AML-193 (cell line): Measurements from ENCODE around the gene MCL1.
"Not testable (repeated sequence)": the region's sequence is repeated elsewhere in the genome, so short reads cannot be mapped to it uniquely, and the experiment has no call there.

ENCODE experiments used
- DNase-seq, 2 experiments: peaks; one replicate each; lab custom pipeline; 2025; lab: John Stamatoyannopoulos, UW

MCL1 gene

DNA sequence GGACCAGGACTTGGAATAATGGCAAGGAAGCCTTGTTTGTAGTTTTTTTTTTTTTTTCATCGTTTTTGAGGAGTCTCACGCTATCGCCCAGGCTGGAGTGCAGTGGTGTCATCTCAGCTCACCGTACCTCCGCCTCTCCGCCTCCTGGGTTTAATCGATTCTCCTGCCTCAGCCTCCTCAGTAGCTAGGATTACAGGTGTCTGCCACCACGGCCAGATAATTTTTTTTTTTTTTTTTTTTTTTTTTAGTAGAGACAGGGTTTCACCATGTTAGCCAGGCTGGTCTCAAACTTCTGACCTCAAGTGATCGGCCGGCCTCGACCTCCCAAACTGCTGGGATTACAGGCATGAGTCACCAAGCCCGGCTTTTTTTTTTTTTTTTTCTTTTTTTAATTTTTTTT is 23.0 kb upstream of the MCL1 start:
- DNase-seq = not testable (repeated sequence)

DNA sequence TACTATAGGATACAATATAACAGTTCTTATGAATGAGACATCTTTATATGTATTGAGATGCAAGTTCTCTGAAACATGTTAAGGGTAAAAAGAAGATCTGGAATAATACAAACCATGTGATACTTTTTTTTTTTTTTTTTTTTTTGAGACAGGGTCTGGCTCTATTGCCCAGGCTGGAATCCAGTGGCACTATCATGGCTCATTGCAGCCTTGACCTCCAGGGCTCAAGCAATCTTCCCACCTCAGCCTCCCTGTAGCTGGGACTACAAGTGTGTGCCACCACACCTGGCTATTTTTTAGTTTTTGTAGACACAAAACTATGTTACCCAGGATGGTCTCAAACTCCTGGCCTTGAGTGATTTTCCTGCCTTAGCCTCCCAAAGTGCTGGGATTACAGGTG is 22.1 kb upstream of the MCL1 start:
- no peak for DNase-seq

DNA sequence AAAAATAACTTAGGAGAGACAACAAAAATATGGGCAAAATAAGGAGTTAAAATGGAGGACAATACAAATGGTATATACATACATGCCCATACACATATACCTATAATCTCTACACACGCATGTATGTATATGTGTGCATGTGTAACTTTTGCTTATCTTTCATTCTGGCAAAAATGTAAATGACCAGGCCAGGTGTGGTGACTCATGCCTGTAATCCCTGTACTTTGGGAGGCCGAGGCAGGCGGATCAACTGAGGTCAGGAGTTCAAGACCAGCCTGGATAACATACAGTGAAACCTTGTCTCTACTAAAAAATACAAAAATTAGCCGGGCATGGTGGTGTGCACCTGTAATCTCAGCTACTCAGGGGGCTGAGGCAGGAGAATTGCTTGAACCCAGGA is 18.9 kb upstream of the MCL1 start:
- DNase-seq = not testable (repeated sequence)

DNA sequence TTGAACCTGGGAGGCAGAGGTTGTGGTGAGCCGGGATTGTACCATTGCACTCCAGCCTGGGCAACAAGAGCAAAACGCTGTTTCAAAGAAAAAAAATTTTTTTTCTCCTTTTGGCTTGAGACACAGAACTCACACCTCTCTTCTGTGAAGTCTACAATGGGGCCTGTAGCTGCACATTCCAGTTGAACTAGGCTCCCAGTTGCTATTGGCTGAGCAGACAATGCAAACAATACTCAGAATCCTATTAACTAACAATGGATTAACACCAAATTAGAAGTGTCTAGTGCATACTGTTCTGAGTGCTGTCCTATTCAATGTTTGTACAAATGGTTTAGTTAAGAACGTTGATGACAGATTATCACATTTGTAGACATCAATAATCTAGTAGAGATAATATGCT is 17.6 kb upstream of the MCL1 start:
- DNase-seq = no peak

DNA sequence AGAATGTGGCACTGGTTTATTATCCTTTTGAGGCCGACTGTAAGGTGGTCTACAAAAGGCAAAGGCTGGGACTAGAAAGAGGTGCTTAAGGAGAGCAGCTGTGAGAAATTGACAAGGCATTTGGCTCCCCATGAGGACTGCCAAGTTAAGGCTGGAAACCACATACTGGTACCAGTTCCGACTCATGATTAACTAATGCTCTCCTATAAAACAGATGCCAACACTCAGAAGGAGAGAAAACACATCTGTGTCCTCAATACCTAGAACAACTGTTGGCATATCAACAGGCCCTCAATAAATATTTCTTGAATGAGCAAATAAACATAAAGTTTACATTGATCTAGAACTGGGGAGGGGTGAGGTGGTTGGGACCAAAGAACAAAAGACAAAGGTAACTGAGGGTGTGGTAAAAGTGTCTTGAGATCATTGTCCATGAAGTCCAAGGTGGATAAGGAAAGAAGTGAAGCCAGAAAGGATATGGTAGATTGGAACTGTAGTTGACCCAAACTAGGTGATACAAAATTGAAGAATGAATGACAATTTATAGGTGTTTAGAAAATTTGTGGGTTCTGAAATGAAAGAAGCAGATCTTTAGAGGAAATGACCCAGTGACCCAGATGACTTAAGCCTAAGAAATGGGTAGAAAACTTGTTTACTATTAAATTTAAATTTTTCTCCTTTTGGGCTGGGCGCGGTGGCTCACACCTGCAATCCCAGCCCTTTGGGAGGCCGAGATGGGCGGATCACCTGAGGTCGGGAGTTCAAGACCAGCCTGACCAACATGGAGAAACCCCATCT is 16.9 kb upstream of the MCL1 start:
- DNase-seq = no peak

DNA sequence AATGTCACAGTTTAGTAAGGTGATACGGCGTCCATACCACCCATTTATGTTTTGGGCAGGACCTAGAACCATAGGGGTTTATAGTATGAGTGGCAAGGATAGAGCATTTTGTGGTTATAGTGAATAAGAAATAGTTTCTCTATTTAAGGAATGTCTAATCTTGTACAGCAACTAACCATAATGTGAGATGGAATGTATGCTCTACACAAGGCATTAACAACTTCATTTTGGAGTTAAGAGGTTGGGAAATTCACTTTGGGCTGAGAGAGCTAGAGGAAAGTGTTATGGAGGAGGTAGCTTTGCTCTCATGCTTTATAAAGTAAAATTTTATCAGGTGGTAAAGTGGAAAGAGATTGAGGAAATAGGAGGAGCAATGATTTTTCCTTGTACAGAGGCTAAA is 3.0 kb upstream of the MCL1 start:
- no peak for DNase-seq

DNA sequence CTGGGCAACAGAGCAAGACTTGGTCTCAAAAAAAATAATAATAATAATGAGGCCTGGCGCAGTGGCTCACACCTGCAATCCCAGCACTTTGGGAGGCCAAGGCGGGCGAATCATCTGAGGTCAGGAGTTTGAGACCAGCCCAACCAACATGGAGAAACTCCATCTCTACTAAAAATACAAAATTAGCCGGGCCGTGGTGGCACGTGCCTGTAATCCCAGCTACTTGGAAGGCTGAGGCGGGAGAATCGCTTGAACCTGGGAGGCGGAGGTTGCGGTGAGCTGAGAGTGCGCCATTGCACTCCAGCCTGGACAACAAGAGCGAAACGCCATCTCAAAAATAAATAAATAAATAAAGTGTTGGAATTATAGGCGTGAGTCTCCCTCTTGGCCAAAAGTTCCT is 2.6 kb upstream of the MCL1 start:
- not testable (repeated sequence) for DNase-seq

DNA sequence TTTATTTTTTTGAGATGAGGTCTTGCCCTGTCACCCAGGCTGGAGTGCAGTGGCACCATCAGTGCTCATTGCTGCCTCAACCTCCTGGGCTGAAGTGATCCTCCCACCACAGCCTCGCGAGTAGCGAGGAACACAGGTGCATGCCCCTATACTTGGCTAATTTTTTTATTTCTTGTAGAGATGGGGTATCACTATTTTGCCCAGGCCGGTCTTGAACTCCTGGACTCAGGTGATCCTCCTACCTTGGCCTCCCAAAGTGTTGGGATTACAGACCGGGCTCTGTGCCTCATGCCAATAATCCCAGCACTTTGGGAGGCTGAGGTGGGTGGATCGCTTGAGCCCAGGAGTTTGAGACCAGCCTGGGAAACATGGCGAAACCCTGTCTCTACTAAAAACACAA is 2.0 kb upstream of the MCL1 start:
- not testable (repeated sequence) for DNase-seq

DNA sequence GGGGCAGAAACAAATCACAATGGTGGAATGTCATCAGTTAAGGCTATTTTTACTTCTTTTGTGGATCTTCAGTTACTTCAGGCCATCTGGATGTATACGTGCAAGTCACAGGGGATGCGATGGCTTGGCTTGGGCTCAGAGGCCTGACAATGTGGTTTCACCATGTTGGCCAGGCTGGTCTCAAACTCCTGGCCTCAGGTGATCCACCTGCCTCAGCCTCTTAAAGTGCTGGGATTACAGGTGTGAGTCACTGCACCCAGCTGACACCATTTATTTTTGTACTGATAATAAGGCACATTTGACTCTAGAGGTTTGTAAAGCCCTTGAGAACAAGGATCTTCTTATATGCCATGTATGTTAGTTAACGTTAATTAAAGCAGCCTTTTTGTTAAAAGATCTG is 1.6 kb upstream of the MCL1 start:
- not testable (repeated sequence) for DNase-seq

DNA sequence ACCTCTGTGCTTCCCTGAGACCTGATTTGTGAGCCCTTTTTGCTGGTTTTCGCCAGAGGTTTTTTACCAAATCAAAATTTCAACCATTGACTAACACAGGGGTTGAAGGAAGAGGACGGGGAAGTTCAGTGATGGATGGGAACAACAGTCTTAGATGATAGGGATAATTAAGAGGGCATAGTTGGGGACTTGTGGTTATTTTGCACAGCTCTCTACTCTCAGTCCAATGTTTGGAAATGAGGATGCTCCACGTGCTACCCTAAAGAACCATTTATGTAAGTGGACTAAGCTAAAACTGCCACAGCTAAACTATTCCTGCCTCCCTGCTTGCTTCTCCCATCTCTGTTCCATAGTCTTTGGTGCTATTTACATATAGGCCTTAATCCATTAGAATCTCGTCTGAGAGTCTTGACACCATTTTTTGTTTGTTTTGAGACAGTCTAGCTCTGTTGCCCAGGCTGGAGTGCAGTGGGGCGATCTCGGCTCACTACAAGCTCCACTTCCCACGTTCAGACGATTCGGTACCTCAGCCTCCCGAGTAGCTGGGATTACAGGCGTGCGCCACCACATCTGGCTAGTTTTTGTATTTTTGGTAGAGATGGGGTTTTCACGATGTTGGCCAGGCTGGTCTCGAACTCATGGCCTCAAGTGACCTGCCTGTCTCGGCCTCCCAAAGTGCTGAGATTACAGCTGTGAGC is 684 bp upstream of the MCL1 start:
- no peak for DNase-seq

DNA sequence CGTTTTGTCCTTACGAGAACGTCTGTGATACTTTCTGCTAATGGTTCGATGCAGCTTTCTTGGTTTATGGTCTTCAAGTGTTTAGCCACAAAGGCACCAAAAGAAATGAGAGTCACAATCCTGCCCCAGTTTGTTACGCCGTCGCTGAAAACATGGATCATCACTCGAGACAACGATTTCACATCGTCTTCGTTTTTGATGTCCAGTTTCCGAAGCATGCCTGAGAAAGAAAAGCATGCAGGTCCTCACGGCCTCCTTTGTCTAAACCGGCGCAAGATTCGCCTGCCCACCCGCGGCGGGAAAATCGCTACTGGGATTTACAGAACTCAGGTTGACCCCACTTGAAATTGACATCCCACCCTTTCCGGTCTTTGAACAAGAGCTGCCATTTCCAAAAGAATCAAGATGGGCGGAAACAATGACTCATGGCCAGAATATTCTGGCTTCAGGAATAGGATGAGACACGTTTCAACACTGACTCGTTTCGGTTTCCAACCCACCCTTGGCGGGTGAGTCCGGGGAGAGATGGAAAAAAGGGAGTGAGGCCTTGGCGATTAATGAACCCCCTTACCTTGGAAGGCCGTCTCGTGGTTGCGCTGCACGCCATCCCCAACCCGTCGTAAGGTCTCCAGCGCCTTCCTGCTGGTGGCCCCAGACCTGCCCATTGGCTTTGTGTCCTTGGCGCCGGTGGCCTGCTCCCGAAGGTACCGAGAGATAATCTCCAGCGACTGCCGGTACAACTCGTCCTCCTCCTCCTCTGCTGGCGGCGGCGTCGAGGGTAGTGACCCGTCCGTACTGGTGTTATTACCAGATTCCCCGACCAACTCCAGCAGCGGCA is 919 bp downstream of the MCL1 start:
- DNase-seq = peak; percentile 30 to 33

DNA sequence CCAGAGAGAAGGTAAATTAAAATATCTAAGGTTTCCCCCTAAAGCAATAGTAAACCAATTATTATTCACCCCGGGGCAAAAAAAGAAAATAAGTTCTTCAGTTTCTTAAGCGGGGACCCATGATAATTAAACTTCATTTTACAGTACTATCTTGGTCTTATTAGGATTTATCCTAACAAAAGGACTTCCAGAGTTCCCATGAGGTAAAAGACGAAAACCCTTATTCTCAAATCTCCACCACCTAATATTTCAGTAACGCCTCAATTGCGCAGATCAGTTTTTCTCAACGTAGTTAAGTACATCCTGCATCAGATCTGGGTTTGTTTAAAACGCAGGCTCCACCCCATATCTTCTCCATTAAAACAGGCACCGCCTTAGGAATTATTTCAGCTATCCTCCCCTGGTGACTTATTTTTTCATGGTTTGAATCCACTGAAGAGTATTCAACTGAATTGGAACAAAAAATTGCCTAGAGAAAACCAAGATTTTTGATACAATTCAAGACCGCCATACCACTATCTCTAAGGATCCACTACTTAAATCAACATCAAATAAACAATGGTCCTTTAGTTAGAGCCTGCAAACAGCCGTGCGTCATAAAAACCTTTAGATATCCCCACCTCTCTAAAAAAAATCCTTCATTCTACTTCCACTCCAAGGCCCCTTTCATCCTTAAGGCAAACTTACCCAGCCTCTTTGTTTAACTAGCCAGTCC is 1.7 kb downstream of the MCL1 start:
- DNase-seq = no peak

DNA sequence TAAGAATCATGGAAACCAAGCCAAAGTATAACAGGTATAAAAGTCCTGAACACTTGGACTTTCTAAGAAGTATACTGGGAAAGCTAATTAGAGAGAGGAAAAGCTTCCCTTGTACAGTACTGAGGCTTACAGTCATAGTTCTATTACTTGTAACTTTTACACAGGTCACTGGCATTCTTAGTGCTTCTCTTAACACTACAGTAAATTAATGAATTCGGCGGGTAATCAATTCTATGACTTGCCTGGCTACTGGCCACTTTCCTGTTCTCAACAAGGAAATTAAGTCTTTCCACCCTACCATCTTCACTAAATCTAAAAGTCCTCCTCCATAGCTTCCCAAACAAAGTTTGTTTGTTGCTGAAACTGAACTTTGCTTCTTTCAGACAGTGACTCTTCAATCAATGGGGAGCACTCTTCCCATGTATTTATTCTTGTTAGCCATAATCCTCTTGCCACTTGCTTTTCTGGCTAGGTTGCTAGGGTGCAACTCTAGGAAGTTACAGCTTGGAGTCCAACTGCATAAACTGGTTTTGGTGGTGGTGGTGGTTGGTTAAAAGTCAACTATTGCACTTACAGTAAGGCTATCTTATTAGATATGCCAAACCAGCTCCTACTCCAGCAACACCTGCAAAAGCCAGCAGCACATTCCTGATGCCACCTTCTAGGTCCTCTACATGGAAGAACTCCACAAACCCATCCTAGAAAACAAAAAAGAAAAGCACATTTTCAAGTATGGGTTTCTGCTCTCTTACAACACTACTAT is 2.4 kb downstream of the MCL1 start:
- no peak for DNase-seq

DNA sequence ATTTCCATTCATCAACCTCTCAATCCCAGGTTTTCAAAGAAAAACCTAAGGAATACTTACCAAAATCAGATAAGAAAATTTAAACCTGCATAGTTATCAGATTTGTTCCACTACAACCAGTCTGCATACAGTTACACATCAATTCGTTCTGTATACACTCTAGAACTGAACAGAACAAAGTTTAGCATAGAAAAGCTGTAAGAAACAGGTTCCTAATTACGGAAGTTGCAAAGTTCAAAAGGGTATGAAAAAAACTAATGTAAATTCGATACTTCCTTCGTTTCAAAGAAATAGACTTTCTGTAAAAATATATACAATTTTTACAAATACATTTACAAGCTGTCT is 3.1 kb downstream of the MCL1 start:
- peak; percentile 14 to 17 for DNase-seq

DNA sequence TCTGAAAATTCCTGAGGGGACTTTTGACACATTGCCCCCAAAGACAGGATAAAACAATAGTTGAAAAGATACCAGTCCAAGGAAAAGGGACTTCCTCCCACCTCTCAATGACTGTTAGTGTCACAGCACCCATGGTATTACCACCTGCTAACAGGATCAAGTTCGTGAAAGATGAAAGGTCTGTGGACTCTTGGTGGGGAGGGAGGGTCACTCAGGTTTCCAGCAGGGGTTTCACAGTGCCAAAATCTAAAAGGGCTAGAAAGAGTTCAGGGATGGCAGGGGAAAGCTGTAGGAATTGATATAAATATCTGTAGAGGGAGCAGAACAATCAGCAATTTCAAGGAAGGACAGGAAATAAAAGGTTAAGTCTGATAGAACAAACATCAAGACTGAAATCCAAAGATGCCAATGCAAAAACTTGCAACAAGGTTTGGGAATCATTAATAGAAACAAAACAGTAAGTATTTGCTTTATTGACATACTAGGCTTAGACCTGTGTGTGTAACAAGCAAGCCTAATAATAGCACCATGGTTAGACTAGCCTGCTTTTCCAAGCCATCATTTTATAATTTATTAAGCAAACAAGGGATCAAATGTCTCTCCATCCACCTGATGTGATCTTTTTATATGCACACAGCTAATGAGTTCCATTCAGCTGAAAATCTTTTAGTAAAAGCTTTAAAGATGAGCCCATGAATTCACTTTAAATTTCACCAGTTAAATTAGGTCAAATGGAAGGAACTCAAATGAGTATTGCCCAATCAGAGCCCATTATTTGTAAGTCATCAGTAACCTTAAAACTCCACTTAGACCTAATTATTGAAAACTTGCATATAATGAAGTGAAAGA is 3.7 kb downstream of the MCL1 start:
- no peak for DNase-seq

DNA sequence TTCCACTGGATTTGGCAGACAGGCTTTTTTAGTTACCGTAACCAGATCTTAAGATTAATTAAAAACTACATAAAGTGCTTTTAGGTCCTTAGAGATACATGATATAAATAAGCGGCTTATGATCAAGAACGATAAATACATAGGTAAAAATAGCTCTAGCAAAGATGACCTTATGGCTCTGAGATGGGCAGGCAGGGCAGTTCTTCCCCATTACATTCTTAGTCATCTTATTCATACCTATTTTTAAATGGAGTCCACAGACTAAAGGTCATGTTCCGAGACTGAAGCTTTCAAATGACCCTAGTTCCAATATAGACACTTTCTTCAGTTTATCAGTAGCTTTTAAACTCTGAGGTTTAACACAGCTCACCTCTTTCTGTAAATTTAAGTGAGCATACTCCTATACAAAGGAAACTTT is 4.3 kb downstream of the MCL1 start:
- DNase-seq = no peak

DNA sequence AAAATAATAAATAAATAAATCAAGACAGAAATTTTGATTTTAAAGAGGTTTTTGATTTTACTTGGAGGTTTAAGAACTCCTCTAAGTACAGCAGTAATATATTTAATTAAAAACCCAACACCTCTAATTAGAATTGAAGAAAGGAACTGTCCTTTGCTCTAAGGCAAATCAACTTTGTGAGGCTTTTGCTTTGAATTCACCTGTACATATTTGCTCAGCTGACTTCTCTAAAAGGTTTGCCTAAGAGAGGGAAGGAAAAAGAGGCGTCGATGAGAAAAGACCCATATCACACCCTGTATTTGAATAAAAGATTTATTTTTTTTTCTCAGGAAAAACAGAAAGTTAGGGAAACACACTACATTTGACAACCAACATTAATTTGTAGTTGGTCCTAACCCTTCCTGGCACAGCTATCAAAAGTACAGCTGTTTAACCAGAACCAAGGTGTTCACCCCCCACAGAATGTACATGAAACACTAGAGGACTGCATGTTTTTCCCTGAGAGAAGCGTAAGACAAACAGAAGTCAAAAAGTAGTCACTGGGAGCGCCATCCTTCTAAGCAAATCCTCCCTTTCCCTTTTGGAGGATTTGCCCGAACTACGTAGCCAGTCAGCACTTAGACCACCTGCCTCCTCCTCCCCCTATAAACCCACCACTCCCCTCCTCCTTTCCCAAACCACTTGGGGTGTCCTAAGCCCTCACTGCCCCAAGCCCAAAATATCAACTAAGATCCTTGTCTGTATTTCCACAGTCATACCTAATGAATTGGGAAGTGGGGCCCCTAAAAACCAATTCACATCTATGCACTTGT is 4.9 kb downstream of the MCL1 start:
- no peak for DNase-seq

DNA sequence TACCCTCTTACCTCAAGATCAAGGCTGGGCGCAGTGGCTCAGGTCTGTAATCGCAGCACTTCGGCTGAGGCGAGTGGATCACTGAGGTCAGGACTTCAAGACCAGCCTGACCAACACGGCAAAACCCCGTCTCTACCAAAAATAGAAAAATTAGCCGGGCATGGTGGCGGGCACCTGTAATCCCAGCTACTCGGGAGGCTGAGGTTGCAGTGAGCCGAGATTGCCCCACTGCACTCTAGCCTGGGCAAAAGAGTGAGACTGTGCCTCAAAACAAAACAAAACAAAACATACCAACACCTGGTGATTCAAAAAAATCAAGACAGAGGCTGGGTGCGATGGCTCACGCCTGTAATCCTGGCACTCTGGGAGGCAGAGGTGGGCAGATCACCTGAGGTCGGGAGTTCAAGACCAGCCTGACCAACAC is 5.8 kb downstream of the MCL1 start:
- not testable (repeated sequence) for DNase-seq

DNA sequence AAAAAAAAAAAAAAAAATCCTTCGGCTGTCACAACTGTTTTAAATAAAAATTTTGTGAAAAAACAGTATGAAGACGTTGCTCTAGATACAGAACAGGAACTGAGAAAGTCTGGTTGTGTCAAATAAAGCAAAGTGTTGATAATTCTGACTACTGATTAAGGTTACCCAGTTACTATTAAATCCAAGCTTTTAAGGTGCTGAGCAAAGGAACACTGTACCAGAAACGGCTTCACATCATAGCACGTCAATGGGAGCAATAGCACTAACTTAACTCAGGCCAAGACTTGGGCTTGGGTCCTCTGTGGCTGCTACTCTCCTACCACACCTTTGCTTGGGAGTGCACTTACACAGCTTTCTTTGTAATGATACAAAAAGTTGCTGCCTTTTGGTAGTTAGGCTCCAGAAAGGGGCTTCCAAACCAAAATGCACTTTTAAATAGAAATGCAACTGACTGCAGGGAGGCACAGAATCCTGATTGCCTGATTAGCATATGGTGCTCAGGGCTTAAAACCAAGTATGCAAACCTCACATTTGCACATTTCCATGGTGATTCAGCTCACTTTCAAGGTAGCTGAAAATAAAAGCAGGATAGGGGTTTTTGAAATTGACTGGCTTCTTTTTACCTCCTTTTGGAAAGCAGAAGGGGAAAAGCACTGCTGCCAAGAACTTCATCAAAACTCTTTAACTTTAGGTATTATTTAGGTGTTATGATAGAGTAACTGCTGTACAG is 6.3 kb downstream of the MCL1 start:
- DNase-seq = no peak
